ENCODE results near the gene SRSF11.
"Not testable (repeated sequence)": the region's sequence is repeated elsewhere in the genome, so short reads cannot be mapped to it uniquely, and the experiment has no call there.

The SRSF11 gene

GRCh38 chr1:70221238-70222121 lies at the start of gene SRSF11:
Gene SRSF11, plus strand, starts transcription at chr1:70221380. Its CDS starts 257 bp downstream, at chr1:70221637.
- in situ Hi-C loops (cut with HindIII; ENCODE audit: low sequenced_read_pairs): no loop called here

- in situ Hi-C loops (cut with HindIII; ENCODE audit: low sequenced_read_pairs): no loop called here
Observed at GRCh38 chr1:70171512-70171911, 49.7 kb upstream of the SRSF11 start.

GRCh38 chr1:70185181-70185580 lies 36.0 kb upstream of the SRSF11 start:
- in situ Hi-C loops (cut with HindIII; ENCODE audit: low sequenced_read_pairs): not testable (repeated sequence)

GRCh38 chr1:70188522-70188921 lies 32.7 kb upstream of the SRSF11 start:
- in situ Hi-C loops (cut with HindIII; ENCODE audit: low sequenced_read_pairs): no loop called here

- in situ Hi-C loops (cut with HindIII; ENCODE audit: low sequenced_read_pairs): no loop called here
Observed at GRCh38 chr1:70190180-70190579, 31.0 kb upstream of the SRSF11 start.

GRCh38 chr1:70192446-70192845 lies 28.7 kb upstream of the SRSF11 start:
- in situ Hi-C loops (cut with HindIII; ENCODE audit: low sequenced_read_pairs): not testable (repeated sequence)

- in situ Hi-C loops (cut with HindIII; ENCODE audit: low sequenced_read_pairs): no loop called here
Observed at GRCh38 chr1:70194601-70195000, 26.6 kb upstream of the SRSF11 start.

GRCh38 chr1:70195342-70195741 lies 25.8 kb upstream of the SRSF11 start:
- in situ Hi-C loops (cut with HindIII; ENCODE audit: low sequenced_read_pairs): no loop called here

GRCh38 chr1:70196333-70196732 lies 24.8 kb upstream of the SRSF11 start:
- in situ Hi-C loops (cut with HindIII; ENCODE audit: low sequenced_read_pairs): no loop called here

GRCh38 chr1:70200065-70200464 lies 21.1 kb upstream of the SRSF11 start:
- in situ Hi-C loops (cut with HindIII; ENCODE audit: low sequenced_read_pairs): no loop called here

GRCh38 chr1:70202173-70202758 lies 18.9 kb upstream of the SRSF11 start:
- in situ Hi-C loops (cut with HindIII; ENCODE audit: low sequenced_read_pairs): no loop called here

GRCh38 chr1:70204139-70204538 lies 17.0 kb upstream of the SRSF11 start:
- in situ Hi-C loops (cut with HindIII; ENCODE audit: low sequenced_read_pairs): no loop called here

- in situ Hi-C loops (cut with HindIII; ENCODE audit: low sequenced_read_pairs): no loop called here
Observed at GRCh38 chr1:70204600-70204999, 16.6 kb upstream of the SRSF11 start.

GRCh38 chr1:70205071-70205433 lies 16.1 kb upstream of the SRSF11 start:
- in situ Hi-C loops (cut with HindIII; ENCODE audit: low sequenced_read_pairs): no loop called here

GRCh38 chr1:70205434-70206118 lies 15.6 kb upstream of the SRSF11 start, which contains the start of gene LRRC40:
Gene LRRC40, minus strand, starts transcription at chr1:70205579. Its CDS starts 39 bp downstream, at chr1:70205540.
- in situ Hi-C loops (cut with HindIII; ENCODE audit: low sequenced_read_pairs): no loop called here

- in situ Hi-C loops (cut with HindIII; ENCODE audit: low sequenced_read_pairs): not testable (repeated sequence)
Observed at GRCh38 chr1:70206833-70207232, 14.3 kb upstream of the SRSF11 start.

- in situ Hi-C loops (cut with HindIII; ENCODE audit: low sequenced_read_pairs): no loop called here
Observed at GRCh38 chr1:70207492-70207891, 13.7 kb upstream of the SRSF11 start.

GRCh38 chr1:70208292-70208691 lies 12.9 kb upstream of the SRSF11 start:
- in situ Hi-C loops (cut with HindIII; ENCODE audit: low sequenced_read_pairs): no loop called here

- in situ Hi-C loops (cut with HindIII; ENCODE audit: low sequenced_read_pairs): no loop called here
Observed at GRCh38 chr1:70210820-70211219, 10.4 kb upstream of the SRSF11 start.

- in situ Hi-C loops (cut with HindIII; ENCODE audit: low sequenced_read_pairs): no loop called here
Observed at GRCh38 chr1:70211541-70211940, 9.6 kb upstream of the SRSF11 start.

GRCh38 chr1:70220015-70220414 lies 1.2 kb upstream of the SRSF11 start:
- in situ Hi-C loops (cut with HindIII; ENCODE audit: low sequenced_read_pairs): no loop called here

All from endothelial cell of hepatic sinusoid (primary cell).